Immature natural killer cell (primary cell): ENCODE data around the gene CCDC6. TPM values are rescaled to one million over a fixed set of nuclear protein-coding genes. Genes with fewer than 3 reads are reported as not detected.

Experiments
- DNase-seq, 3 donors: peaks; one replicate each; pipeline ENCODE4 v3.0.0; 2022; ENCODE audit warnings: mixed read lengths in 1 of 3
- H3K27ac Mint-ChIP-seq, 6 donors: one replicate each; pipeline ENCODE4 v1.8.0; 2020; ENCODE audit warnings: mixed read lengths in 6 of 6, mild to moderate bottlenecking in 5 of 6, inconsistent platforms in 4 of 6, moderate library complexity in 3 of 6
- H3K27me3 Mint-ChIP-seq, 3 donors: one replicate each; pipeline ENCODE4 v1.8.0; 2020 to 2021; ENCODE audit warnings: low read depth in 3 of 3, mild to moderate bottlenecking in 3 of 3, mixed read lengths in 3 of 3, moderate library complexity in 3 of 3, inconsistent platforms in 1 of 3
- H3K36me3 Mint-ChIP-seq, 3 donors: one replicate each; pipeline ENCODE4 v1.8.0; 2020; ENCODE audit warnings: mixed read lengths in 3 of 3, inconsistent platforms in 2 of 3, mild to moderate bottlenecking in 2 of 3
- H3K4me1 Mint-ChIP-seq, 2 donors: one replicate each; pipeline ENCODE4 v1.8.0; 2020; ENCODE audit warnings: inconsistent platforms in 2 of 2, mild to moderate bottlenecking in 2 of 2, mixed read lengths in 2 of 2, moderate library complexity in 1 of 2
- H3K4me3 Mint-ChIP-seq, 5 donors: one replicate each; pipeline ENCODE4 v1.8.0; 2020; ENCODE audit warnings: mild to moderate bottlenecking in 5 of 5, mixed read lengths in 5 of 5, inconsistent platforms in 3 of 5, moderate library complexity in 3 of 5
- H3K9me3 Mint-ChIP-seq, 6 donors: one replicate each; pipeline ENCODE4 v1.8.0; 2020; ENCODE audit warnings: mild to moderate bottlenecking in 6 of 6, mixed read lengths in 6 of 6, inconsistent platforms in 4 of 6, moderate library complexity in 3 of 6
- polyA plus RNA-seq, 3 donors: library from polyadenylated mRNA; unstranded; fragments of 300-500 nt; fragmentation: Illumina TruSeq; gene quantifications; one replicate each; pipeline ENCODE4 v1.2.3, GENCODE V29; 2021

CCDC6 gene
- polyA plus RNA-seq, 3 donors from 2014 or later = 1.6 to 3.5 (median 1.8) TPM

GRCh38 chr10:59917922-59918321 is 11.6 kb upstream of the CCDC6 start:
- no peak for DNase-seq
- peaks cover 5 to 17% (median 13%) of the 10 kb centered on the region in 3 donors for H3K36me3 Mint-ChIP-seq
- H3K4me1 Mint-ChIP-seq = no peaks in the 10 kb centered on the region
- peaks cover 13 to 27% (median 21%) of the 10 kb centered on the region in 6 donors for H3K9me3 Mint-ChIP-seq
- H3K4me3 Mint-ChIP-seq = no peak overlapping the region
- H3K27ac Mint-ChIP-seq = no peak overlapping the region
- peaks cover 8 to 17% (median 10%) of the 10 kb centered on the region in 3 donors for H3K27me3 Mint-ChIP-seq

- Mint-ChIP-seq H3K36me3 (peaks cover 4 to 5% (median 5%) of the 10 kb centered on the region in 3 donors), H3K27me3 (peaks cover 4 to 9% (median 5%) of the 10 kb centered on the region in 3 donors), H3K4me1 (peaks cover 5 to 6% of the 10 kb centered on the region in 2 donors), H3K4me3 (no peak overlapping the region), H3K9me3 (peaks cover 4 to 16% (median 12%) of the 10 kb centered on the region in 6 donors), H3K27ac (no peak overlapping the region)
- DNase-seq = no peak
Measured at GRCh38 chr10:59913547-59914237, 7.3 kb upstream of the CCDC6 start.

DNA sequence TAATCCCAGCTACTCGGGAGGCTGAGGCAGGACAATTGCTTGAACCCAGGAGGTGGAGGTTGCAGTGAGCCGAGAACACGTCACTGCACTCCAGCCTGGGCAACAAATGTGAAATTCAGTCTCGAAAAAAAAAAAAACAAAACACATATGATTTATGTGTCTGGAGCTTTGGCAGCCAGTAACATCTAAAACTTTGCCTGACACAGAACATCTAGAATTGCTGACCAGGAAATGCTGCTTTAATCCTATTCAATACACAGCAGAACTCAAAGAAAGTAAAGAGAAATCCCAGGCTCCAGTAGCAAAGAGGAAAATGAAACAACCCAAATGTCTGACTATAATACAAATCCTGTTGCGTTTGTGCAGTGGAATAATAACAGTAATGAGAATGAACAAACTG is 4.5 kb upstream of the CCDC6 start:
- Mint-ChIP-seq H3K27me3 (peaks cover 4 to 9% (median 7%) of the 10 kb centered on the region in 3 donors), H3K27ac (no peak overlapping the region), H3K4me1 (peaks cover 25 to 27% of the 10 kb centered on the region in 2 donors), H3K4me3 (no peak overlapping the region), H3K36me3 (peaks cover 4 to 5% (median 5%) of the 10 kb centered on the region in 3 donors), H3K9me3 (peaks cover 4 to 16% (median 12%) of the 10 kb centered on the region in 6 donors)
- no peak for DNase-seq

DNA sequence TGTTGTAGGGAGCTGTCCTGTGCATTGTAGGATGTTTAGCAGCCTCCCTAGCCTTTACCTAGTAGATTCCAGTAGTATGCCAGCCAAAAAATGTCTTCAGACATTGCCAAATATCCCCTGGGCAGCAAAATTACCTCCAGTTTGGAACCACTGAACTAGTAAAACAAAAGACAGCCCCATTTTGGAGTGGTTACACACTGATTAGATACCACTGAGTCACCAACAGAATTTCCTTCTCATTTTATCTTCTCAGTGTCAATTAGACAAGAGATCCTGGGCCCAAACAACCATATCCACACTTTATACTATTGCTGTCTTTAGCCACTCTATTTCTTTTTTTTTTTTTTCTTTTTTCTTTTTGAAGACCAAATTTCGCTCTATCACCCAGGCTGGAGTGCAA is 3.5 kb upstream of the CCDC6 start:
- Mint-ChIP-seq H3K4me3 (no peak overlapping the region), H3K4me1 (peaks cover 33 to 36% of the 10 kb centered on the region in 2 donors), H3K9me3 (peaks cover 4 to 16% (median 12%) of the 10 kb centered on the region in 6 donors), H3K27ac (no peak overlapping the region), H3K27me3 (peaks cover 4 to 7% (median 6%) of the 10 kb centered on the region in 3 donors), H3K36me3 (peaks cover 4 to 5% (median 5%) of the 10 kb centered on the region in 3 donors)
- no peak for DNase-seq

DNA sequence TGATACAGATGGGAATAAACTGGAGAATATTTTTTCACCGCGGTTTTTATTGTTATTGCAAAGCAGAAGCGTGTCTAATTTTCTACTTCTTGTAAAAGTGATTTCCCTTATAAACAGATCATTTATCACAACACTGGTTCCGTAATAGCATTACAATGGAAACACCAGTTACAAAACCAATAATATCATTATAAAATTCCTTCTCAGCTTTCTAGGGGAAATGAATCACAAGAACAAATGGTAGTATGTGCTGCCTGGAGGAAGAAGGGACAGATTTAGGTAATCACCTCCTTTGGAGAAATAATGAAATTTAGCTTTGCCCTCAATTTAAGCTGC is 2.4 kb upstream of the CCDC6 start:
- Mint-ChIP-seq H3K9me3 (peaks cover 1 to 10% (median 7%) of the 10 kb centered on the region in 6 donors), H3K27me3 (peaks cover 2 to 7% (median 4%) of the 10 kb centered on the region in 3 donors), H3K4me3 (peak overlapping the region; percentile 88 to 97 (median 96)), H3K36me3 (peaks cover under 1 to 1% (median 1%) of the 10 kb centered on the region in 3 donors), H3K4me1 (peaks cover 42 to 47% of the 10 kb centered on the region in 2 donors), H3K27ac (peak overlapping the region; percentile 89 to 97 (median 96))
- DNase-seq = no peak

GRCh38 chr10:59907918-59908807 is 1.8 kb upstream of the CCDC6 start:
- Mint-ChIP-seq H3K9me3 (peaks cover 0 to 5% (median 2%) of the 10 kb centered on the region in 6 donors), H3K27ac (peak overlapping the region; percentile 89 to 97 (median 96)), H3K36me3 (no peaks in the 10 kb centered on the region), H3K4me1 (peaks cover 45 to 53% of the 10 kb centered on the region in 2 donors), H3K27me3 (peaks cover 2 to 7% (median 4%) of the 10 kb centered on the region in 3 donors), H3K4me3 (peak overlapping the region; percentile 88 to 97 (median 96))
- DNase-seq = peak; percentile 20 to 38 (median 37)

DNA sequence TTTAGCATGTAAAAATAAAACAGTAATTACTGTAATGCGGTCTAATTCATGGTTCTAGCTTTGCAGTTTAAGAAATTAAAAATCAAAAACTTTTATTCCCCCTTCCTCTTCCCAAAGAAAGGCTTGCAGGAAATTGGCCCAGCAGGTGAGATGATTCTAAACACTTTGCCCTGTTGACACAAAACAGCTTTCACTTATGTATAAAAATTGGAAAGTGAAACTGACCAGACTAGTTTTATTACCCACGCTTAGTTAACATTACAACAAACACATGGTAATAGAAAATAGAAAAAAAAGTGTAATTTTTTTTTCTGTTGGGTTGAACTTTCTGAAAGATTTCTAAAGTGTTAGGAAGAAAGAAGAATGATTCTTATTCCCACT is 1.2 kb upstream of the CCDC6 start:
- peak overlapping the region; percentile 89 to 97 (median 96) for H3K27ac Mint-ChIP-seq
- peak in 1 of 3 donors; percentile 9 for DNase-seq
- peak overlapping the region; percentile 88 to 97 (median 96) for H3K4me3 Mint-ChIP-seq
- H3K4me1 Mint-ChIP-seq = peaks cover 51 to 59% of the 10 kb centered on the region in 2 donors
- H3K27me3 Mint-ChIP-seq = peaks cover 1 to 3% (median 2%) of the 10 kb centered on the region in 3 donors
- H3K36me3 Mint-ChIP-seq = no peaks in the 10 kb centered on the region
- no peaks in the 10 kb centered on the region for H3K9me3 Mint-ChIP-seq

DNA sequence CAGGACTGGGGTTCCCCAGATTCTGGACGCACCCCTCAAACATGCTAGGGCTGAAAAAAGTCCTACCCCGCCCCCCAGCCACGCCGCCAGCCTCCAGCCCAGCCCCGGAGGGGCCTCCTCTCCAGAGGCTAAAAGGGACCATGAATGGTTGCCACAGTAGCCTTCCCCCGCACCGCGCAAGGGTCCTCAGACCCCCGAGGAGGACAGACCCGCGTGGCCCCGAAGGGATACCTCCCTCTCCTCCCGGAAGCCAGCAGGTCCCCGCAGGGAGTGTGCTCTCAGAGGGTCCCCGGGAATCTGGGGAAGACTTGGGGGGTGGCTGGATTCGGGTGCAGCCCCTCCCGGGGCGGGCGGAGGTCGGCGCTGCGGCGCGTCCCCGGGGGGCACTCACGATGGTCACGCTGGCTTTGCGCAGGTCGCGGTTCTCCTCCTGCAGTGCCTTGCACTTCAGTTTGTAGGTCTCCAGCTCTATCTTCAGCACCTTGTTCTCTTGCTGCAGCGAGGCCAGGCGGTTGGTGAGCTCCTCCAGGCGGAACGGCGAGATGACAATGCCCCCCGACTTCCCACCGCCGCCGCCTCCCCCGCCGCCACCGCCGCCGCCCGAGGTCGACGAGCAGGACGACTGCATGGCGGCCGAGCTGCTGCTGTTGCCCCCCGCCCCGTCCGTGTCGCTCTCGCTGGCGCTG is 482 bp downstream of the CCDC6 start:
- H3K27ac Mint-ChIP-seq = peak overlapping the region; percentile 74 to 92 (median 88)
- H3K27me3 Mint-ChIP-seq = peaks cover 0 to 3% (median 2%) of the 10 kb centered on the region in 3 donors
- H3K36me3 Mint-ChIP-seq = no peaks in the 10 kb centered on the region
- peak overlapping the region; percentile 95 to 97 (median 96) for H3K4me3 Mint-ChIP-seq
- peaks cover 53 to 73% of the 10 kb centered on the region in 2 donors for H3K4me1 Mint-ChIP-seq
- DNase-seq = peak in 1 of 3 donors; percentile 12
- H3K9me3 Mint-ChIP-seq = no peaks in the 10 kb centered on the region

- Mint-ChIP-seq H3K27ac (peak overlapping the region; percentile 74 to 92 (median 86)), H3K9me3 (no peaks in the 10 kb centered on the region), H3K4me3 (peak overlapping the region; percentile 95 to 97 (median 96)), H3K36me3 (no peaks in the 10 kb centered on the region), H3K4me1 (peaks cover 56 to 78% of the 10 kb centered on the region in 2 donors), H3K27me3 (peaks cover 0 to 3% (median 1%) of the 10 kb centered on the region in 3 donors)
- DNase-seq = peak in 1 of 3 donors; percentile 17
Measured at GRCh38 chr10:59905066-59905730, 1.2 kb downstream of the CCDC6 start.

DNA sequence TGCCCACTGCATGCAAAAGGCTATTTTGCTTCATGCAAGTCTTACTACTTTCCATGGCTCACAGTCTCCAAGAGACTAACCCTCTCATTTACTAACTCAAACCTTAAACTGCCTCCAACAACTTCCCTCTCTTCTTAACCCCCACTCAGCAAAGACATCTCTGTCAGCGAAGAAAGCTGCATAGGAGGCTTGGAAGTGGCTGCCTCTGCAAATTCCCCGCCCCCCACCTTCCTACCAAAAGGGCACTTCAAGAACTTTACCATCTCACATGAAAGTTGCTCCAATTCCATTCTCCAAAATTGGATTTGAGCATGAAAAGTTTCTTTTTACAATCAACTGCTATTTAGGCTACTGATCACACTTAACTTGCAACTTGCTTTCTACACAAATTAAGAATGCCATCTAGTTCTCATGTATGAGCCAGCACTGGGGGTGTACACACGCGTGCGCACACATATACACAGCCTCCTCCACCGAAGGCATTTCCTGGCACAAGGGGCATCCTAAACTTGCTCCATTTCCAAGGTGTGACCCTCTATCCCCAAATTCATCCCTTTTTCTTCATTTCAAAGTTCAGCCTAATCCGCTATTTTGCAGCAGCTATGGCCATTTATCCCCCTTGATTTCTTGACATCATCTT is 1.8 kb downstream of the CCDC6 start:
- Mint-ChIP-seq H3K4me1 (peaks cover 60 to 84% of the 10 kb centered on the region in 2 donors), H3K4me3 (peak overlapping the region; percentile 95 to 97 (median 96)), H3K27me3 (peaks cover 0 to 3% (median 0%) of the 10 kb centered on the region in 3 donors), H3K27ac (peak overlapping the region in 5 of 6 donors; percentile 74 to 92 (median 86)), H3K36me3 (no peaks in the 10 kb centered on the region), H3K9me3 (no peaks in the 10 kb centered on the region)
- DNase-seq = no peak

DNA sequence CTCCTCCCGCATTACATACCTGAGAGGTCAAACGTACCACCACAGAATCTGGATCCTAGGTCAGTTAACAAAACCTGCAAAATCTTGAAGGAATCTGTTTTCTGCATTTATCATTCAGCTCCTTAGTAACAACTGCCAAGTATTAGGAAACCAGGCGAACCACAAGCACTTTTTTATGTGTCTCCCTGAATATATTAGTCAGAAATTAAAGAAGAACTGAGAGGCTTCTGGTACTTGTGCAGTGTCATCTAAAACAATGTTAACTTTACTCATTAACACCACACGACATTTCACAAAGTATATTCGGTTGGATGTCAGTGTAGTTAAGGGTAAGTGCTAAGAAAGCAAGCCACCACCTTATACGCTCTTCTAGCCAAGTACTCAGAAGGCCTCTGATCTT is 2.5 kb downstream of the CCDC6 start:
- Mint-ChIP-seq H3K4me3 (peak overlapping the region in 3 of 5 donors; percentile 96), H3K36me3 (no peaks in the 10 kb centered on the region), H3K27me3 (peaks cover 0 to 3% (median 0%) of the 10 kb centered on the region in 3 donors), H3K4me1 (peaks cover 61 to 87% of the 10 kb centered on the region in 2 donors), H3K9me3 (no peaks in the 10 kb centered on the region), H3K27ac (peak overlapping the region in 4 of 6 donors; percentile 12 to 79 (median 72))
- DNase-seq = no peak

DNA sequence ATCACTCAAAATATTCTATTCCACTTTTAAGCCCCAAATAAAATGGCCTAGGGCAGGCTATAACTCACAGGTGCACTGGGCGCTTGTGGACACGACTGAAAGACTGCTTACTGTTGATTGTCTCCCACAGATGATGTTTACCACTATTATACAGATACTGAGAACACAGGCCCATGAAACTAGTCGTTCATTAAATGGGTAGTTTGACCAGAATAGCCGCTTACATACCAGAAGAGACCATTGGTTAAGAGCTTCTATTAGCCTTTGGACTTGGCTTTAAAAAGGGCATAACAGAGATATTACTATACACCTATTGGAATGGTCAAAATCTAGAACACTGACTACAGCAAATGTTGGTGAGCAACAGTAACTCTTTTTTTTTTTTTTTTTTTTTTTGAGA is 4.3 kb downstream of the CCDC6 start:
- H3K4me1 Mint-ChIP-seq = peaks cover 47 to 84% of the 10 kb centered on the region in 2 donors
- no peaks in the 10 kb centered on the region for H3K36me3 Mint-ChIP-seq
- no peaks in the 10 kb centered on the region for H3K9me3 Mint-ChIP-seq
- H3K4me3 Mint-ChIP-seq = no peak overlapping the region
- no peak for DNase-seq
- no peak overlapping the region for H3K27ac Mint-ChIP-seq
- peaks cover 0 to 3% (median 0%) of the 10 kb centered on the region in 3 donors for H3K27me3 Mint-ChIP-seq
